Activated T-cell treated with anti-CD3 and anti-CD28 coated beads, Interleukin-2, amount 50 U/mL, for 72 hours (primary cell): Measurements from ENCODE around the gene NACA. TPM values are rescaled to one million over a fixed set of nuclear protein-coding genes. Genes with fewer than 3 reads are reported as not detected.
A peak's percentile ranks its signal among the peaks of the same experiment; 100 is the strongest.
"Not testable (repeated sequence)": the region's sequence is repeated elsewhere in the genome, so short reads cannot be mapped to it uniquely, and the experiment has no call there.

ENCODE experiments used
- ATAC-seq, 2 donors: fragments of 150-1000 bp; cut with Tn5 transposase; replicated peaks in 1 of 2; 2 replicates each; pipeline ENCODE4 v1.10.0; 2021; ENCODE audit warnings: moderate library complexity in 2 of 2, mild to moderate bottlenecking in 1 of 2
- DNase-seq, 2 donors: peaks; one replicate each; pipeline ENCODE4 v3.0.0; 2021 to 2022; ENCODE audit warnings: mixed read lengths in 1 of 2
- H3K27ac Mint-ChIP-seq: one replicate; pipeline ENCODE4 v1.8.0; 2022; ENCODE audit warnings: mild to moderate bottlenecking, moderate library complexity, mixed read lengths
- H3K27me3 Mint-ChIP-seq: one replicate; pipeline ENCODE4 v1.8.0; 2022; ENCODE audit warnings: low read depth, mixed read lengths
- H3K36me3 Mint-ChIP-seq, 2 donors: one replicate each; pipeline ENCODE4 v1.8.0; 2022; ENCODE audit warnings: mixed read lengths in 2 of 2, mild to moderate bottlenecking in 1 of 2; ENCODE audit not compliant: insufficient read depth in 2 of 2
- H3K4me1 Mint-ChIP-seq: one replicate; pipeline ENCODE4 v1.8.0; 2022; ENCODE audit warnings: low read depth, mixed read lengths
- H3K4me3 Mint-ChIP-seq, 2 donors: one replicate each; pipeline ENCODE4 v1.8.0; 2022; ENCODE audit warnings: mild to moderate bottlenecking in 2 of 2, mixed read lengths in 2 of 2, moderate library complexity in 2 of 2
- H3K9me3 Mint-ChIP-seq, 2 donors: one replicate each; pipeline ENCODE4 v1.8.0; 2022; ENCODE audit warnings: mixed read lengths in 2 of 2
- total RNA-seq, 2 donors: library from RNA; stranded (reverse); gene quantifications; one replicate each; pipeline ENCODE4 v1.2.3, GENCODE V29; 2022

NACA gene
- total RNA-seq, 2 donors from 2014 or later = 903 to 922 TPM

DNA sequence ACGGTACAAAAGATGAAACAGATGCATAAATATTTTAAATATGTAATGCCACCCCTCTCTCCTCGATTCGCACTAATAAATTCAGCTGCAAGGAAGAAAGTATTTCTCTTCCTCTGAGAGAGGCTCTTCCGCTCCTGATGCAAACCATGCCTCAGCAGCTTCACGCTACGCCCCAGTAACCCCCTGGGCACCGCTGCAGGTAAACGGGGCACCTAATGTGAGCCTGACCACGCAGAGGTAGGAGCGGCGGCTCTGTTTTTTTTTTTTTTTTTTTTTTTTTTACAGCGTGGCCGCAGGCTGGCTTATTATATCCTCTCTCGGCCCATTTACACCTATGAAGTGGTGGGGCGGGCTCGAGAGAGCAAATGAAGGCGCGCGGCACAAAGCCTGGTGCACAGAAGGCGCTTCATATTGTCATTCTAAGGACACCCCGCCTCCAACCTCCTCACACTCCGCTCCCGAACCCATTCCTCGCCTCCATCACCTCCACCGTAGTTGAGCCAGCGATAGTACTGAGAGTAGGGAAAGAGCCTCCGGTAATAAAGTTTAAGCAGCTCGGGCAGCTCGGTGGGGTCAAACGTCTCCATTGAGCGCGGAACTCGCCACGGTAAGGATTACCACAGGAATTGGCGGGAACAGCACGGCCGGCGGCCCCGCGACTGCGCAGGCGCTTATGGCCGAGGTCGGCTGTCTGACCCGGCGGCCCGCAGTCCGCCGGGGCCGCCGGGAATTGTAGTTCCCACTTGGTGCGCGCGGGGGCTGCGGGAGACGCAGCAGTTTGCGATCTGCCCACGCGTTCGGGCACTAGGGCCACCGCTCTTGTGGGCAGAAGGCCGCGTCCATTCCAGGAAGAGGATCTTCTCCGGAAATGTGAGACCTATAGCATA lies 26.9 kb upstream of the NACA start, which contains the start of gene PRIM1:
PRIM1 (minus strand) TSS at position 612 of the 887 bp plus-strand sequence; CDS start at position 587, 25 bp downstream.
- Mint-ChIP-seq H3K9me3 (no peaks in the 10 kb centered on the region), H3K27ac (peak within 1 kb of the TSS; percentile 97), H3K27me3 (no peaks in the 10 kb centered on the region), H3K36me3 (peaks cover 4 to 26% of the 10 kb centered on the region in 2 donors), H3K4me1 (peaks cover 66% of the 10 kb centered on the region), H3K4me3 (peak within 1 kb of the TSS; percentile 97 to 98)
- DNase-seq (peak; percentile 93), ATAC-seq (peak; percentile 95)

GRCh38 chr12:56750596-56750995 lies 25.5 kb upstream of the NACA start:
- H3K27me3 Mint-ChIP-seq, DNase-seq, ATAC-seq, H3K9me3 Mint-ChIP-seq: not testable (repeated sequence)
- Mint-ChIP-seq H3K4me1 (peaks cover 68% of the 10 kb centered on the region), H3K4me3 (peak overlapping the region; percentile 97 to 98), H3K27ac (peak overlapping the region; percentile 56), H3K36me3 (peaks cover 8 to 31% of the 10 kb centered on the region in 2 donors)

DNA sequence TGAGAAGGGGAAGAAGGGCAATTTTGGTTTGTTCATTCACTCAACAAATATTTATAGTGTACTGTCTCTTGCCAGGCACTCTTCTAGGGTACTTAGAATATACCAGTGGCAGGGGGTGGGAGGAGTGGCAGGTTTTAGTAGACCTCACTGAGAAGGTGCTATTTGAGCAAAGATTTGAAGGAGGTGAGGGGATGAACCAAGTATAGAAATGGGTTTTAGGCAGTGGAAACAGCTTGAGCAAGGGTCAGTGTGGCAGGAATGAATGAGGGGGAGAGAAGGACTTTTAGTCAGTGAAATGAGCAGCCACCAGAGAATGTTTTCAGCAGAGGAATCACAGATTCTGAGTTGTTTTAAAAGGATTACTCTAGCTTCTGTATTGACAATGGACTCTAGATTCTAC lies 24.8 kb upstream of the NACA start:
- Mint-ChIP-seq H3K9me3 (no peaks in the 10 kb centered on the region), H3K4me3 (peak overlapping the region; percentile 43 to 48), H3K27ac (peak overlapping the region; percentile 30), H3K27me3 (no peaks in the 10 kb centered on the region), H3K4me1 (peaks cover 62% of the 10 kb centered on the region), H3K36me3 (peaks cover 8 to 35% of the 10 kb centered on the region in 2 donors)
- DNase-seq (no peak), ATAC-seq (no peak)

- Mint-ChIP-seq H3K4me3 (peak overlapping the region; percentile 43 to 48), H3K4me1 (peaks cover 62% of the 10 kb centered on the region), H3K27ac (peak overlapping the region; percentile 12), H3K36me3 (peaks cover 8 to 38% of the 10 kb centered on the region in 2 donors), H3K27me3 (no peaks in the 10 kb centered on the region), H3K9me3 (no peaks in the 10 kb centered on the region)
- DNase-seq (no peak), ATAC-seq (no peak)
Measured at GRCh38 chr12:56749359-56749758, 24.3 kb upstream of the NACA start.

DNA sequence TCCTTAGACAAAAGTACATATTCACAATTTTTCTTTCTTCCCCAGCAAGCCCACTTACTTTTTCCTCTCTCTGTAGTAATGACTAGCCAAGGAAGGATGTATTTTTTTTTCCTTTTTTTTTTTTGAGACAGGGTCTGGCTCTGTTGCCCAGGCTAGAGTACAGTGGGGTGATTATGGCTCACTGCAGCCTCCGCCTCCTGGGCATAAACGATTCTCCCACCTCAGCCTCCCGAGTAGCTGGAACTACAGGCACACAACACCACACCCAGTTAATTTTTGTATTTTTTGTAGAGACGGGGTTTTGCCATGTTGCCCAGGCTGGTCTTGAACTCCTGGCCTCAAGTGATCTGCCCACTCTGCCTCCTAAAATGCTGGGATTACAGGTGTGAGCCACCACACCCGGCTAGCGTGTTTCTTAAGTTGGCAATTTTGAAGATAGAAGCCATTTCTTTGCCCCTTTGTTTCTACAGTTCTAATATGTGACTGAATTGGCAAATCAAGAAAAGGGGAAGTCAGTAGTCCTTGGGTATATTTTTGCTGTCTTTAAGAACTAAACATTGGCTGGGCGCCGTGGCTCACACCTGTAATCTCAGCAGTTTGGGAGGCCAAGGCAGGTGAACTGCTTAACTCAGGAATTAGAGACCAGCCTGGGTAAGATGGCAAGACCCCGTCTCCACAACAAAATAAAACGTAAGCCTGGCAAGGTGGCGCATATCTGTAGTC lies 3.2 kb upstream of the NACA start:
- no peaks in the 10 kb centered on the region for H3K27me3 Mint-ChIP-seq
- DNase-seq (no peak), ATAC-seq (no peak)
- H3K27ac Mint-ChIP-seq = no peak overlapping the region
- H3K9me3 Mint-ChIP-seq = no peaks in the 10 kb centered on the region
- H3K4me1 Mint-ChIP-seq = peaks cover 27% of the 10 kb centered on the region
- H3K4me3 Mint-ChIP-seq = no peak overlapping the region
- H3K36me3 Mint-ChIP-seq = peaks cover 12 to 44% of the 10 kb centered on the region in 2 donors

- H3K4me1 Mint-ChIP-seq = peaks cover 47% of the 10 kb centered on the region
- H3K27ac Mint-ChIP-seq = peak overlapping the region; percentile 96
- H3K36me3 Mint-ChIP-seq = peaks cover 18 to 49% of the 10 kb centered on the region in 2 donors
- H3K27me3 Mint-ChIP-seq, ATAC-seq, DNase-seq, H3K9me3 Mint-ChIP-seq: not testable (repeated sequence)
- peak overlapping the region; percentile 96 to 98 for H3K4me3 Mint-ChIP-seq
Measured at GRCh38 chr12:56726196-56726675, 1.1 kb upstream of the NACA start.

- DNase-seq = no peak
- Mint-ChIP-seq H3K36me3 (peaks cover 20 to 50% of the 10 kb centered on the region in 2 donors), H3K27me3 (no peaks in the 10 kb centered on the region), H3K27ac (peak overlapping the region; percentile 96), H3K4me3 (peak overlapping the region; percentile 96 to 98), H3K9me3 (no peaks in the 10 kb centered on the region), H3K4me1 (peaks cover 52% of the 10 kb centered on the region)
- no peak for ATAC-seq
Measured at GRCh38 chr12:56725723-56726102, 614 bp upstream of the NACA start.

DNA sequence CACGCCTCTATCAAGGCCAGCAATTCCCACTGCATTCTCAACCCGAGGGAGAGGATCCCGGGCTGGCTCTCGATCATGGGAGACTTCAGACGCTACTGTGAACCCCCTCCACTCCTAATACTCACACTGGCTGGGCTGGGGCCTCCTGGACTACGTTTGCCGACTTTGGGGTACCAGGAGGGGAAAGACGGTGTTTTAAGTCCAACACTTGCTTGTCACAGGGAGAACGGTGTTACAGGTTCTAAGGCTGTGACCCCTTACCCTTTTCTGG lies 463 bp downstream of the NACA start:
- H3K4me3 Mint-ChIP-seq = peak overlapping the region; percentile 96 to 98
- H3K4me1 Mint-ChIP-seq = peaks cover 63% of the 10 kb centered on the region
- DNase-seq (no peak), ATAC-seq (no peak)
- peaks cover 30 to 58% of the 10 kb centered on the region in 2 donors for H3K36me3 Mint-ChIP-seq
- no peaks in the 10 kb centered on the region for H3K27me3 Mint-ChIP-seq
- peak overlapping the region; percentile 96 for H3K27ac Mint-ChIP-seq
- H3K9me3 Mint-ChIP-seq = no peaks in the 10 kb centered on the region

GRCh38 chr12:56723889-56724700 lies 1.0 kb downstream of the NACA start:
- H3K9me3 Mint-ChIP-seq = no peaks in the 10 kb centered on the region
- peaks cover 33 to 60% of the 10 kb centered on the region in 2 donors for H3K36me3 Mint-ChIP-seq
- ATAC-seq (no peak), DNase-seq (peak in 1 of 2 donors; percentile 23)
- H3K27me3 Mint-ChIP-seq = no peaks in the 10 kb centered on the region
- H3K4me3 Mint-ChIP-seq = peak overlapping the region; percentile 96 to 98
- peaks cover 69% of the 10 kb centered on the region for H3K4me1 Mint-ChIP-seq
- H3K27ac Mint-ChIP-seq = peak overlapping the region; percentile 96

GRCh38 chr12:56723352-56723751 lies 1.7 kb downstream of the NACA start:
- H3K4me3 Mint-ChIP-seq = peak overlapping the region; percentile 96 to 98
- no peak for ATAC-seq

DNA sequence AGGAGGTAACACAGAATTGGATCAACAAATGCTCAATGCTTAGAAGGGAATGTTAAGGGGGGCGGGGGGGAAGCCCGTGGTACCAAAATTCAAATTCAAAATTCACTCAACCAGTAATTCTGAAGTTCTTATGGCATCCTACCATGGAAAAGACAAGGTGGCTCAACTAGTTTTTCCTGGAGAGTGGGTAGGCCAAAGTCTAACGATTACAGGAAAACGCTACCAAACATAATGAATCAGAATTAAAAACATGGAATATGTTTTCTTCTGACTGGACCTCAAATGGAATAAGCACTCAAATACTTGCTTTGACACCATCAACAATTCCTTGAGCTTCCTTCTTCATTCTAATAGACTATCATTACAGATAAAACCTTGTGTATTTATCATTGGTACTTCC lies 2.3 kb downstream of the NACA start:
- peak overlapping the region; percentile 96 to 98 for H3K4me3 Mint-ChIP-seq
- ATAC-seq (no peak), DNase-seq (no peak)
- H3K9me3 Mint-ChIP-seq = no peaks in the 10 kb centered on the region
- peaks cover 34 to 64% of the 10 kb centered on the region in 2 donors for H3K36me3 Mint-ChIP-seq
- peak overlapping the region; percentile 96 for H3K27ac Mint-ChIP-seq
- H3K27me3 Mint-ChIP-seq = no peaks in the 10 kb centered on the region
- H3K4me1 Mint-ChIP-seq = peaks cover 75% of the 10 kb centered on the region

More at GRCh38 chr12:56723352-56723751, 1.7 kb downstream of the NACA start:
- H3K27ac Mint-ChIP-seq = peak overlapping the region; percentile 96
- DNase-seq = no peak
- no peaks in the 10 kb centered on the region for H3K9me3 Mint-ChIP-seq
- H3K4me1 Mint-ChIP-seq = peaks cover 75% of the 10 kb centered on the region
- H3K27me3 Mint-ChIP-seq = no peaks in the 10 kb centered on the region
- peaks cover 34 to 64% of the 10 kb centered on the region in 2 donors for H3K36me3 Mint-ChIP-seq

- ATAC-seq = no peak
- H3K9me3 Mint-ChIP-seq = no peaks in the 10 kb centered on the region
- peak overlapping the region; percentile 96 to 98 for H3K4me3 Mint-ChIP-seq
- H3K27me3 Mint-ChIP-seq = no peaks in the 10 kb centered on the region
- H3K4me1 Mint-ChIP-seq = peaks cover 77% of the 10 kb centered on the region
- H3K27ac Mint-ChIP-seq = peak overlapping the region; percentile 94
- DNase-seq = no peak
- peaks cover 32 to 66% of the 10 kb centered on the region in 2 donors for H3K36me3 Mint-ChIP-seq
Measured at GRCh38 chr12:56721721-56722120, 3.4 kb downstream of the NACA start.
